ENCODE measurements around the gene MCC.

- TF ChIP-seq POLR2AphosphoS5 (IDR thresholded peaks at IDR 0.05; ENCODE audit: low read depth, low read length), result no peak
- no peak for TF ChIP-seq POLR2A (IDR thresholded peaks at IDR 0.05; ENCODE audit: low read depth, low read length)
- TF ChIP-seq TAF1 (IDR thresholded peaks at IDR 0.05; ENCODE audit: low read depth, low read length), result no peak
- TF ChIP-seq SPI1 (IDR thresholded peaks at IDR 0.05; ENCODE audit: low read depth, low read length), result no peak
- no peak for TF ChIP-seq PAX5 (IDR thresholded peaks at IDR 0.05; ENCODE audit: insufficient read depth, low read length, severe bottlenecking)
- TF ChIP-seq POU2F2 (IDR thresholded peaks at IDR 0.05; ENCODE audit: low read depth, low read length), result no peak
These were observed 41.8 kb downstream of the MCC start for GRCh38 chr5:113446358-113446927.

All from GM12891 (cell line).